Caco-2 (cell line): ENCODE results near the gene RRAGD. TPM values are rescaled to one million over a fixed set of nuclear protein-coding genes. Genes with fewer than 3 reads are reported as not detected.

Source experiments
- BruUV-seq: library from RNA; stranded (reverse); fragments of 400-500 nt; replicated peaks from 2 replicates; lab custom pipeline; 2021; lab: Mats Ljungman, UMichigan
- CTCF ChIA-PET: fragments of 300-600 bp; sonication (Branson Sonifier 250); formaldehyde crosslinking; loops from one replicate; lab custom pipeline; 2022; ENCODE audit warnings: antibody characterized with exemption; lab: Charles Lee
- POLR2A ChIA-PET: fragments of 300-600 bp; sonication (Branson Sonifier 250); formaldehyde crosslinking; loops from one replicate; lab custom pipeline; 2022; ENCODE audit warnings: antibody characterized with exemption; lab: Charles Lee
- DNase-seq, 2 experiments: peaks; one replicate each; pipeline versions ENCODE4 v3.0.0 to v3.0.0-alpha.2; 2020 to 2022
- H3K27me3 ChIP-seq: replicated peaks from 2 replicates; pipeline ENCODE4 v1.6.0; 2011; ENCODE audit warnings: low read length; ENCODE audit not compliant: control insufficient read depth, insufficient read depth
- H3K36me3 ChIP-seq: 2 replicates; pipeline ENCODE4 v1.5.1; 2011; ENCODE audit warnings: low read length; ENCODE audit not compliant: control insufficient read depth, insufficient read depth
- H3K4me1 ChIP-seq: fragments of 250-450 bp; sonication (Bioruptor Pico); 2 replicates; pipeline ENCODE4 v1.5.1; 2020; ENCODE audit warnings: mild to moderate bottlenecking
- H3K4me3 ChIP-seq: 2 replicates; pipeline ENCODE4 v1.5.1; 2011; ENCODE audit warnings: low read depth, mild to moderate bottlenecking, control low read depth, low read length
- H3K9me3 ChIP-seq: fragments of 250-450 bp; sonication (Bioruptor Pico); 2 replicates; pipeline ENCODE4 v1.5.1; 2020; ENCODE audit warnings: mild to moderate bottlenecking, moderate library complexity
- H3K27ac Mint-ChIP-seq: one replicate; pipeline ENCODE4 v1.8.0; 2022; ENCODE audit warnings: mixed read lengths; ENCODE audit not compliant: unreplicated experiment
- H3K27me3 Mint-ChIP-seq: one replicate; pipeline ENCODE4 v1.8.0; 2022; ENCODE audit warnings: mixed read lengths; ENCODE audit not compliant: insufficient read depth, unreplicated experiment
- H3K36me3 Mint-ChIP-seq: one replicate; pipeline ENCODE4 v1.8.0; 2022; ENCODE audit warnings: mild to moderate bottlenecking, mixed read lengths; ENCODE audit not compliant: insufficient read depth, unreplicated experiment
- H3K4me1 Mint-ChIP-seq: one replicate; pipeline ENCODE4 v1.8.0; 2022; ENCODE audit warnings: low read depth, mixed read lengths; ENCODE audit not compliant: unreplicated experiment
- H3K4me3 Mint-ChIP-seq: one replicate; pipeline ENCODE4 v1.8.0; 2022; ENCODE audit warnings: mild to moderate bottlenecking, moderate library complexity, mixed read lengths; ENCODE audit not compliant: unreplicated experiment
- H3K9me3 Mint-ChIP-seq: one replicate; pipeline ENCODE4 v1.8.0; 2022; ENCODE audit warnings: mixed read lengths; ENCODE audit not compliant: unreplicated experiment
- CTCF ChIP-seq, 2 experiments: fragments of 200-600 bp in 1 of 2; IDR thresholded peaks; 1 replicate in 1 of 2; 2 replicates in 1 of 2; pipeline versions ENCODE4 v1.5.1 to v1.8.0; 2011 to 2022; ENCODE audit warnings: antibody characterized with exemption in 1 of 2, control low read depth in 1 of 2, inconsistent platforms in 1 of 2, low read depth in 1 of 2, low read length in 1 of 2, mild to moderate bottlenecking in 1 of 2, moderate library complexity in 1 of 2; ENCODE audit not compliant: insufficient read depth in 1 of 2, severe bottlenecking in 1 of 2, unreplicated experiment in 1 of 2
- intact Hi-C: fragments of 100-400 bp; cut with micrococcal nuclease; formaldehyde crosslinking; loops from one replicate; pipeline ENCODE4 v1.10.0; 2022; ENCODE audit not compliant: unreplicated experiment
- total RNA-seq: library from RNA; stranded (reverse); gene quantifications from 2 replicates; pipeline ENCODE4 v1.2.3, GENCODE V29; 2022

RRAGD gene
- total RNA-seq, 1 experiment from 2014 or later, result 8.0 TPM

DNA sequence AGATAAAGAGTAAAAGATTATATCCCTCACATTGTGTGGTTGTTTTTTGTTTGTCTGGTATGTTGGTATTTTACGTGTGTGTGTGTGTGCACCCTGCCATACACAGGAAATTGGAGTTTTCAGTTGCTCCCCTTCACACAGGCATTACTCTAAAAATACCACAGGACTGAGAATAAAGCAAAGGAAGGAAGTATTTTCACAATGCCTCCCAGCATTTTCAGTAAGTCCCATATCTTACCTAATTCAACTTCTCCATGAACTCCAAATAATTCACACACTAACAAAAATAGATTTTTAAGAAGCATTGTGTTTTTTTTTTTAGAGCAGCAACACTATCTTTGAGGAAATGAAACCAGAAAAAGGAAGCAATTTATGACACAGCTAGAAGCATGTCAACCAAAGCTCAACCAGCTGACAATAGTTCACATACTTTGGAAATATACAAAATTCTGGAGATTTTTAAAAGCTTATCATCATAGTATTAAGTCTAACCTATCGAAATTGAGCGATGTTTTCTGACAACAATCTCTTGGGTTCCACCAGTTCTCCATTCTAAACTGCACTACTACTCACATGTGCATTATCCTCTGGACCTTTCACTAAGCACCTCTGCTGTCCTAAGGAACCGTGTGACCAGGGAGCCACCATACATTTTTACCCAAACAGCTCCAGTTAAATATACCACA, 61.6 kb downstream of the RRAGD start:
- Mint-ChIP-seq H3K27me3 (no peaks in the 10 kb centered on the region), H3K4me3 (peak overlapping the region; percentile 27), H3K27ac (peak overlapping the region; percentile 7), H3K4me1 (peaks cover 31% of the 10 kb centered on the region), H3K9me3 (no peaks in the 10 kb centered on the region), H3K36me3 (peaks cover 12% of the 10 kb centered on the region)
- Histone ChIP-seq H3K36me3 (no peaks in the 10 kb centered on the region), H3K27me3 (no peaks in the 10 kb centered on the region), H3K4me1 (peaks cover 37% of the 10 kb centered on the region), H3K4me3 (no peak overlapping the region), H3K9me3 (no peaks in the 10 kb centered on the region)
- TF ChIP-seq CTCF (IDR thresholded peaks at IDR 0.05; ENCODE audit: insufficient read depth in 1 of 2, low read depth in 1 of 2, low read length in 1 of 2, severe bottlenecking in 1 of 2, unreplicated experiment in 1 of 2), result no peak
- no peak for DNase-seq
- CTCF ChIA-PET, result no interaction called here
- POLR2A ChIA-PET, result interaction anchor here (0.6 kb wide), 1 partner anchor 52 kb away, joined by 4 read pairs; no protein-coding TSS in a partner anchor
- intact Hi-C loops, result loop anchor here (5.0 kb wide), 1 partner anchor 38 kb away; no protein-coding TSS in a partner anchor
- BruUV-seq, result no TSS peak

GRCh38 chr6:89348372-89348771, 63.7 kb downstream of the RRAGD start:
- no peak overlapping the region for H3K27ac Mint-ChIP-seq
- no peaks in the 10 kb centered on the region for H3K27me3 Mint-ChIP-seq
- CTCF ChIA-PET, result interaction anchor here (0.7 kb wide), 1 partner anchor 8 kb away, joined by 6 read pairs; no protein-coding TSS in a partner anchor
- DNase-seq, result no peak
- intact Hi-C loops, result no loop called here
- no peaks in the 10 kb centered on the region for H3K36me3 ChIP-seq
- peaks cover 6% of the 10 kb centered on the region for H3K36me3 Mint-ChIP-seq
- BruUV-seq, result no TSS peak
- no peak overlapping the region for H3K4me3 Mint-ChIP-seq
- no peaks in the 10 kb centered on the region for H3K27me3 ChIP-seq
- no peak overlapping the region for H3K4me3 ChIP-seq
- H3K4me1 Mint-ChIP-seq, result peaks cover 31% of the 10 kb centered on the region
- no peaks in the 10 kb centered on the region for H3K9me3 Mint-ChIP-seq
- peaks cover 36% of the 10 kb centered on the region for H3K4me1 ChIP-seq
- POLR2A ChIA-PET, result no interaction called here
- TF ChIP-seq CTCF (IDR thresholded peaks at IDR 0.05; ENCODE audit: insufficient read depth in 1 of 2, low read depth in 1 of 2, low read length in 1 of 2, severe bottlenecking in 1 of 2, unreplicated experiment in 1 of 2), result no peak
- H3K9me3 ChIP-seq, result no peaks in the 10 kb centered on the region

- Histone ChIP-seq H3K4me1 (peaks cover 34% of the 10 kb centered on the region), H3K36me3 (no peaks in the 10 kb centered on the region), H3K4me3 (no peak overlapping the region), H3K27me3 (no peaks in the 10 kb centered on the region), H3K9me3 (no peaks in the 10 kb centered on the region)
- Mint-ChIP-seq H3K27me3 (no peaks in the 10 kb centered on the region), H3K36me3 (peaks cover 6% of the 10 kb centered on the region), H3K27ac (no peak overlapping the region), H3K4me1 (peaks cover 31% of the 10 kb centered on the region), H3K9me3 (no peaks in the 10 kb centered on the region), H3K4me3 (no peak overlapping the region)
- no peak for DNase-seq
- no TSS peak for BruUV-seq
- intact Hi-C loops, result no loop called here
- CTCF ChIA-PET, result interaction anchor here (0.7 kb wide), 1 partner anchor 8 kb away, joined by 6 read pairs; no protein-coding TSS in a partner anchor
- TF ChIP-seq CTCF (IDR thresholded peaks at IDR 0.05; ENCODE audit: insufficient read depth in 1 of 2, low read depth in 1 of 2, low read length in 1 of 2, severe bottlenecking in 1 of 2, unreplicated experiment in 1 of 2), result no peak
- POLR2A ChIA-PET, result interaction anchor here (0.5 kb wide), 1 partner anchor 12 kb away, joined by 3 read pairs; no protein-coding TSS in a partner anchor
These were observed 64.2 kb downstream of the RRAGD start for GRCh38 chr6:89347825-89348224.
